Measurements from ENCODE around the gene COG3.

COG3 gene

GRCh38 chr13:45439781-45440462 lies 24.8 kb upstream of the COG3 start:
- DNase-seq (ENCODE audit: low spot score), result no peak
- H3K27ac ChIP-seq, result no peak overlapping the region
- TF ChIP-seq, protein P1, sequence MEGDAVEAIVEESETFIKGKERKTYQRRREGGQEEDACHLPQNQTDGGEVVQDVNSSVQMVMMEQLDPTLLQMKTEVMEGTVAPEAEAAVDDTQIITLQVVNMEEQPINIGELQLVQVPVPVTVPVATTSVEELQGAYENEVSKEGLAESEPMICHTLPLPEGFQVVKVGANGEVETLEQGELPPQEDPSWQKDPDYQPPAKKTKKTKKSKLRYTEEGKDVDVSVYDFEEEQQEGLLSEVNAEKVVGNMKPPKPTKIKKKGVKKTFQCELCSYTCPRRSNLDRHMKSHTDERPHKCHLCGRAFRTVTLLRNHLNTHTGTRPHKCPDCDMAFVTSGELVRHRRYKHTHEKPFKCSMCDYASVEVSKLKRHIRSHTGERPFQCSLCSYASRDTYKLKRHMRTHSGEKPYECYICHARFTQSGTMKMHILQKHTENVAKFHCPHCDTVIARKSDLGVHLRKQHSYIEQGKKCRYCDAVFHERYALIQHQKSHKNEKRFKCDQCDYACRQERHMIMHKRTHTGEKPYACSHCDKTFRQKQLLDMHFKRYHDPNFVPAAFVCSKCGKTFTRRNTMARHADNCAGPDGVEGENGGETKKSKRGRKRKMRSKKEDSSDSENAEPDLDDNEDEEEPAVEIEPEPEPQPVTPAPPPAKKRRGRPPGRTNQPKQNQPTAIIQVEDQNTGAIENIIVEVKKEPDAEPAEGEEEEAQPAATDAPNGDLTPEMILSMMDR (IDR thresholded peaks at IDR 0.05), result no peak
- H3K4me3 ChIP-seq, result no peak overlapping the region

- TF ChIP-seq, protein P1 (IDR thresholded peaks at IDR 0.05), result no peak
- no peak overlapping the region for H3K4me3 ChIP-seq
- no peak for DNase-seq (ENCODE audit: low spot score)
- no peak overlapping the region for H3K27ac ChIP-seq
These were observed 23.1 kb upstream of the COG3 start for GRCh38 chr13:45441633-45442032.

DNA sequence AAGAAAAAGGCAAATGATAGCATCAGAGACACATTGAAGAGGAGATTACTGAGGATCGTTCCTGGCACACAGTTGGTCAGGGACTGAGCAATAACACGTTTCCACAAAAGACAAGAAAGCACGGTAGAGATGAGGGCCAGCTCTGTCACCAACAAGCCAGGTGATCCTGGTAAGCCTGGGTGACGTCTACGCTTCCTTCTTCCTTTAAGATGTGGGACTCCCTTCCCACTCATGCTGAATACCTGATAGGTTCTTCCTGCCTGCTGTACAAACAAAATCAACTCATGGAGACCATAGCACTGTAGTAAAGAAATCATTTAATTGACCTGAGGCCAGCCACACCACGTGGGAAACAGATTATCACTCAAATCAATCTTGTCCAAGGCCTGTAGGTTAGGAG lies 19.7 kb upstream of the COG3 start:
- no peak overlapping the region for H3K4me3 ChIP-seq
- no peak for DNase-seq (ENCODE audit: low spot score)
- no peak overlapping the region for H3K27ac ChIP-seq
- TF ChIP-seq, protein P1 (IDR thresholded peaks at IDR 0.05), result no peak

DNA sequence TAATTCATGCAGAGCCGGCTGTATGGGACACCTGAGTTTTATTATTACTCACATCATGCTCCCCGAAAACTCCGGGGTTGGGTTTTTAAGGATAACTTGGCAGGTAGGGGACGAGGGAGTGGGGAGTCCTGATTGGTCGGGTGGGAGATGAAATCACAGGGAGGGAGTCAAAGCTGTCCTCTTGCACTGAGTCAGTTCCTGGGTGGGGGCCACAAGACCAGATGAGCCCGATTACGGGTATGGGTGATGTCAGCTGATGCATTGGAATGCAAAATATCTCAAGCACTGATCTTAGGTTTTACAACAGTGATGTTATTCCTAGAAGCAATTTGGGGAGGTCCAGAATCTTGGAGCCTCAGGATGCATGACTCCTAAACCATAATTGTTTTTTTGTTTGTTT lies 18.6 kb upstream of the COG3 start:
- TF ChIP-seq, protein P1 (IDR thresholded peaks at IDR 0.05), result no peak
- Histone ChIP-seq H3K4me3 (no peak overlapping the region), H3K27ac (no peak overlapping the region)
- DNase-seq (ENCODE audit: low spot score), result no peak

DNA sequence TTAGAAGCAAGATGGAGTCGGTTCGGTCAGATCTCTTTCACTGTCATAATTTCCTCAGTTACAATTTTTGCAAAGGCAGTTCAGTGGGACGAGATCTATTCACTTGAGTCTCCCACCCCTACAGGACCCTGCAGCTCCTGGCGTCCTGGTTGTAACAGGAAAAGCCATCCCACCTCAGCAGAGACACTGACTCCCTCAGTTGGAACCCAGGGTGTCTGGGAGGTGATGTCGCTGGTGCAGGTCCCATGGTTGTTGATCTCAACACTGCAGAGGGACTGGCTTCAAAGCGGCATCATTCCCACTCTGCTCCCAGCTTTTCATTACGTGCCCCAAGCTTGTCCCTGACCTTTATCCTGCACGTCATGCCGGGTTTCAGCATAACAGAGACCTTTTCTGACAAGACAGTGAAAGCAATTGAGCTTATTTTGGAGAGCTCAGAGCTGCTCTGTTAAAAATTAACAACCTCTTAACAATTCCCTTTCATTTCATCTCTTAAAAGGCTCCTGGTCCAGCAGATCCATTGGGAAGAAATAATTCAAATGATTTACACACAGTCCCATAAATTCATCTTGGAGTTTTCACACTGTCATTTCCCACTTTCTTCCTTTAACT lies 17.6 kb upstream of the COG3 start:
- no peak for DNase-seq (ENCODE audit: low spot score)
- no peak overlapping the region for H3K27ac ChIP-seq
- H3K4me3 ChIP-seq, result no peak overlapping the region
- TF ChIP-seq, protein P1 (IDR thresholded peaks at IDR 0.05), result no peak

DNA sequence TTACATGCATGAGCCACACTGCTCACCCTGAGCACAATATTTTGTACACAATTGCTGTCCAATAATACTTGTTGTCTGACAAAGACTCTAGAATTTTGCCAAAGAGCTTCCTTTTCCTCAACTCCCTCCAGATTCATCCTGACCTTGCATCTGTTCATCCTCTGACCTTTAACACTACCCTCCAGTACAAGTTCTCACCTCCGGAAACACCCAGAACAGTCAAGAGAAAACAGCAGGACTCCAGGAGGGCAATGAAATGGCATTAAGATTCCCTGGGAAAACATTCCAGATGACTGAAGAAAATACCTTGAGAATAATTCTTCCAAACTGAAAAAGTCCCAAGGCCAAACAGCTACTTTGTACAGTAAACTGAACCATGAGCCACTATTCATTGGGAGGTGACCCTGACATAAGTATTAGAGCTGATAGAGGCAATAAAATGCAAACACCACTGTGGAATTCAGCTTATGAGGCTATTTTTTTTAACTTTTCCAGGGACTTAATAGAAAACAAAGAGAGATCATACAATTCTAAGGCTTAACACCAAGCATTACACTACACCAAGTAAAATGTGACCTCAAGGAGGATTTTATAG lies 15.7 kb upstream of the COG3 start:
- TF ChIP-seq, protein P1 (IDR thresholded peaks at IDR 0.05), result no peak
- no peak overlapping the region for H3K4me3 ChIP-seq
- no peak overlapping the region for H3K27ac ChIP-seq
- DNase-seq (ENCODE audit: low spot score), result no peak

- no peak for DNase-seq (ENCODE audit: low spot score)
- H3K27ac ChIP-seq, result no peak overlapping the region
- H3K4me3 ChIP-seq, result no peak overlapping the region
- TF ChIP-seq, protein P1 (IDR thresholded peaks at IDR 0.05), result no peak
These were observed 13.5 kb upstream of the COG3 start for GRCh38 chr13:45451282-45451681.
